Activated naive CD4-positive, alpha-beta T cell treated with anti-CD3 and anti-CD28 coated beads for 36 hours (primary cell): ENCODE results near the gene PPP2R2B. TPM values are rescaled to one million over a fixed set of nuclear protein-coding genes. Genes with fewer than 3 reads are reported as not detected.

Experiments used
- CTCF ChIA-PET: fragments of 350-600 bp; sonication (Branson Sonifier 250); formaldehyde crosslinking; loops from one replicate; lab custom pipeline; 2021; ENCODE audit warnings: antibody characterized with exemption; lab: Charles Lee
- DNase-seq: peaks from one replicate; pipeline ENCODE4 v3.0.0-alpha.2; 2020
- H3K27ac Mint-ChIP-seq: one replicate; pipeline ENCODE4 v1.8.0; 2021; ENCODE audit warnings: mild to moderate bottlenecking, mixed read lengths
- H3K27me3 Mint-ChIP-seq: one replicate; pipeline ENCODE4 v1.8.0; 2021; ENCODE audit warnings: low read depth, mixed read lengths
- H3K36me3 Mint-ChIP-seq: one replicate; pipeline ENCODE4 v1.8.0; 2021; ENCODE audit warnings: low read depth, mixed read lengths
- H3K4me1 Mint-ChIP-seq: one replicate; pipeline ENCODE4 v1.8.0; 2021; ENCODE audit warnings: low read depth, mixed read lengths
- H3K4me3 Mint-ChIP-seq: one replicate; pipeline ENCODE4 v1.8.0; 2021; ENCODE audit warnings: mild to moderate bottlenecking, moderate library complexity, mixed read lengths
- H3K9me3 Mint-ChIP-seq: one replicate; pipeline ENCODE4 v1.8.0; 2021; ENCODE audit warnings: mixed read lengths
- intact Hi-C: fragments of 100-400 bp; cut with micrococcal nuclease; formaldehyde crosslinking; loops from one replicate; pipeline ENCODE4 v1.15.1; 2023
- total RNA-seq, 2 experiments: library from RNA; stranded (reverse); gene quantifications; one replicate each; pipeline ENCODE4 v1.2.3, GENCODE V29; 2021

The PPP2R2B gene
- total RNA-seq, 2 experiments from 2014 or later = not detected

- H3K27me3 Mint-ChIP-seq = peaks cover 2% of the 10 kb centered on the region
- H3K4me1 Mint-ChIP-seq = no peaks in the 10 kb centered on the region
- intact Hi-C loops = no loop called here
- no peak for DNase-seq
- no peak overlapping the region for H3K27ac Mint-ChIP-seq
- no peak overlapping the region for H3K4me3 Mint-ChIP-seq
- CTCF ChIA-PET = no interaction called here
- no peaks in the 10 kb centered on the region for H3K9me3 Mint-ChIP-seq
- H3K36me3 Mint-ChIP-seq = no peaks in the 10 kb centered on the region
These were observed 23.9 kb upstream of the PPP2R2B start for GRCh38 chr5:146902471-146902870.

- Mint-ChIP-seq H3K27ac (no peak overlapping the region), H3K36me3 (no peaks in the 10 kb centered on the region), H3K4me3 (no peak overlapping the region), H3K27me3 (no peaks in the 10 kb centered on the region), H3K4me1 (peaks cover 13% of the 10 kb centered on the region), H3K9me3 (no peaks in the 10 kb centered on the region)
- CTCF ChIA-PET = no interaction called here
- DNase-seq = no peak
- intact Hi-C loops = no loop called here
These were observed 18.5 kb upstream of the PPP2R2B start for GRCh38 chr5:146897061-146897460.

GRCh38 chr5:146894753-146895521, 16.4 kb upstream of the PPP2R2B start:
- no peak overlapping the region for H3K27ac Mint-ChIP-seq
- no peaks in the 10 kb centered on the region for H3K36me3 Mint-ChIP-seq
- DNase-seq = no peak
- H3K9me3 Mint-ChIP-seq = no peaks in the 10 kb centered on the region
- H3K4me1 Mint-ChIP-seq = peaks cover 13% of the 10 kb centered on the region
- H3K4me3 Mint-ChIP-seq = no peak overlapping the region
- no peaks in the 10 kb centered on the region for H3K27me3 Mint-ChIP-seq
- CTCF ChIA-PET = interaction anchor here (0.9 to 1.2 kb wide), 3 partner anchors 52 to 361 kb away, joined by 3 to 5 read pairs (median 5); no protein-coding TSS in a partner anchor
- intact Hi-C loops = no loop called here

- no peak for DNase-seq
- no peaks in the 10 kb centered on the region for H3K9me3 Mint-ChIP-seq
- no peak overlapping the region for H3K27ac Mint-ChIP-seq
- CTCF ChIA-PET = interaction anchor here (1.1 to 1.2 kb wide), 2 partner anchors 53 to 360 kb away, joined by 3 to 5 read pairs; no protein-coding TSS in a partner anchor
- peaks cover 13% of the 10 kb centered on the region for H3K4me1 Mint-ChIP-seq
- intact Hi-C loops = no loop called here
- no peaks in the 10 kb centered on the region for H3K27me3 Mint-ChIP-seq
- H3K4me3 Mint-ChIP-seq = no peak overlapping the region
- no peaks in the 10 kb centered on the region for H3K36me3 Mint-ChIP-seq
These were observed 15.4 kb upstream of the PPP2R2B start for GRCh38 chr5:146893991-146894390.

GRCh38 chr5:146892231-146892630, 13.7 kb upstream of the PPP2R2B start:
- intact Hi-C loops = no loop called here
- no peaks in the 10 kb centered on the region for H3K27me3 Mint-ChIP-seq
- H3K9me3 Mint-ChIP-seq = no peaks in the 10 kb centered on the region
- H3K36me3 Mint-ChIP-seq = no peaks in the 10 kb centered on the region
- no peak overlapping the region for H3K27ac Mint-ChIP-seq
- CTCF ChIA-PET = interaction anchor here (0.6 kb wide), 2 partner anchors 29 to 447 kb away, joined by 3 read pairs; no protein-coding TSS in a partner anchor
- H3K4me3 Mint-ChIP-seq = no peak overlapping the region
- peaks cover 13% of the 10 kb centered on the region for H3K4me1 Mint-ChIP-seq
- DNase-seq = no peak

GRCh38 chr5:146891511-146891910, 13.0 kb upstream of the PPP2R2B start:
- Mint-ChIP-seq H3K4me3 (no peak overlapping the region), H3K36me3 (no peaks in the 10 kb centered on the region), H3K27ac (no peak overlapping the region), H3K9me3 (no peaks in the 10 kb centered on the region), H3K27me3 (no peaks in the 10 kb centered on the region), H3K4me1 (peaks cover 9% of the 10 kb centered on the region)
- intact Hi-C loops = no loop called here
- CTCF ChIA-PET = no interaction called here
- no peak for DNase-seq

GRCh38 chr5:146890731-146891440, 12.3 kb upstream of the PPP2R2B start:
- no peak overlapping the region for H3K4me3 Mint-ChIP-seq
- H3K36me3 Mint-ChIP-seq = no peaks in the 10 kb centered on the region
- peaks cover 6% of the 10 kb centered on the region for H3K4me1 Mint-ChIP-seq
- CTCF ChIA-PET = no interaction called here
- no peak for DNase-seq
- H3K9me3 Mint-ChIP-seq = no peaks in the 10 kb centered on the region
- intact Hi-C loops = no loop called here
- no peak overlapping the region for H3K27ac Mint-ChIP-seq
- no peaks in the 10 kb centered on the region for H3K27me3 Mint-ChIP-seq

- Mint-ChIP-seq H3K27ac (no peak overlapping the region), H3K36me3 (no peaks in the 10 kb centered on the region), H3K4me3 (no peak overlapping the region), H3K27me3 (no peaks in the 10 kb centered on the region), H3K9me3 (no peaks in the 10 kb centered on the region), H3K4me1 (peaks cover 4% of the 10 kb centered on the region)
- DNase-seq = no peak
- intact Hi-C loops = no loop called here
- CTCF ChIA-PET = no interaction called here
These were observed 11.5 kb upstream of the PPP2R2B start for GRCh38 chr5:146890066-146890465.

GRCh38 chr5:146889169-146889568, 10.6 kb upstream of the PPP2R2B start:
- CTCF ChIA-PET = no interaction called here
- no peak overlapping the region for H3K4me3 Mint-ChIP-seq
- peaks cover 2% of the 10 kb centered on the region for H3K27me3 Mint-ChIP-seq
- no peak overlapping the region for H3K27ac Mint-ChIP-seq
- H3K36me3 Mint-ChIP-seq = no peaks in the 10 kb centered on the region
- no peaks in the 10 kb centered on the region for H3K9me3 Mint-ChIP-seq
- intact Hi-C loops = no loop called here
- DNase-seq = no peak
- no peaks in the 10 kb centered on the region for H3K4me1 Mint-ChIP-seq

- no peak for DNase-seq
- Mint-ChIP-seq H3K4me3 (no peak overlapping the region), H3K27me3 (peaks cover 4% of the 10 kb centered on the region), H3K36me3 (no peaks in the 10 kb centered on the region), H3K27ac (no peak overlapping the region), H3K9me3 (no peaks in the 10 kb centered on the region), H3K4me1 (no peaks in the 10 kb centered on the region)
- CTCF ChIA-PET = no interaction called here
- intact Hi-C loops = no loop called here
These were observed 9.9 kb upstream of the PPP2R2B start for GRCh38 chr5:146888351-146888978.

GRCh38 chr5:146884066-146884626, 5.6 kb upstream of the PPP2R2B start:
- CTCF ChIA-PET = no interaction called here
- no peaks in the 10 kb centered on the region for H3K4me1 Mint-ChIP-seq
- intact Hi-C loops = no loop called here
- no peak for DNase-seq
- no peaks in the 10 kb centered on the region for H3K9me3 Mint-ChIP-seq
- no peak overlapping the region for H3K4me3 Mint-ChIP-seq
- H3K27ac Mint-ChIP-seq = no peak overlapping the region
- peaks cover 21% of the 10 kb centered on the region for H3K27me3 Mint-ChIP-seq
- H3K36me3 Mint-ChIP-seq = no peaks in the 10 kb centered on the region

GRCh38 chr5:146883511-146883910, 5.0 kb upstream of the PPP2R2B start:
- intact Hi-C loops = no loop called here
- Mint-ChIP-seq H3K27ac (no peak overlapping the region), H3K27me3 (peaks cover 27% of the 10 kb centered on the region), H3K4me3 (no peak overlapping the region), H3K9me3 (no peaks in the 10 kb centered on the region), H3K36me3 (no peaks in the 10 kb centered on the region), H3K4me1 (peaks cover 3% of the 10 kb centered on the region)
- DNase-seq = no peak
- CTCF ChIA-PET = no interaction called here
